ENCODE results near the gene SCARF1. TPM values are rescaled to one million over a fixed set of nuclear protein-coding genes. Genes with fewer than 3 reads are reported as not detected.

SCARF1 gene
- total RNA-seq, 1 experiment from 2014 or later = 0.40 TPM

- no TSS peak for BruUV-seq (replicated peaks)
- no peaks in the 10 kb centered on the region for H3K36me3 Mint-ChIP-seq (ENCODE audit: insufficient read depth, unreplicated experiment)
These were observed 36.9 kb downstream of the SCARF1 start for GRCh38 chr17:1608676-1609075.

GRCh38 chr17:1607971-1608320, 37.6 kb downstream of the SCARF1 start:
- ChIA-PET CTCF (interaction anchor here (0.6 kb wide), 2 partner anchors 32 to 95 kb away, joined by 3 read pairs; no protein-coding TSS in a partner anchor), POLR2A (interaction anchor here (0.6 kb wide), 1 partner anchor 151 kb away, joined by 3 read pairs; no protein-coding TSS in a partner anchor)
- Mint-ChIP-seq H3K27me3 (ENCODE audit: insufficient read depth, unreplicated experiment) (no peaks in the 10 kb centered on the region), H3K4me1 (ENCODE audit: insufficient read depth, unreplicated experiment) (no peaks in the 10 kb centered on the region), H3K4me3 (ENCODE audit: unreplicated experiment) (no peak overlapping the region), H3K27ac (ENCODE audit: low read depth, unreplicated experiment) (no peak overlapping the region), H3K36me3 (ENCODE audit: insufficient read depth, unreplicated experiment) (no peaks in the 10 kb centered on the region), H3K9me3 (ENCODE audit: unreplicated experiment) (no peaks in the 10 kb centered on the region)
- no peak for TF ChIP-seq CTCF (IDR thresholded peaks at IDR 0.05; ENCODE audit: unreplicated experiment)
- no peak for DNase-seq (ENCODE audit: unreplicated experiment)
- intact Hi-C loops (cut with micrococcal nuclease) = no loop called here
- BruUV-seq (replicated peaks) = no TSS peak

More at GRCh38 chr17:1608676-1609075, 36.9 kb downstream of the SCARF1 start:
- H3K4me3 Mint-ChIP-seq (ENCODE audit: unreplicated experiment) = no peak overlapping the region
- CTCF ChIA-PET = interaction anchor here (0.6 kb wide), 1 partner anchor 451 kb away, joined by 3 read pairs; no protein-coding TSS in a partner anchor
- no peaks in the 10 kb centered on the region for H3K4me1 Mint-ChIP-seq (ENCODE audit: insufficient read depth, unreplicated experiment)
- intact Hi-C loops (cut with micrococcal nuclease) = no loop called here
- no peaks in the 10 kb centered on the region for H3K9me3 Mint-ChIP-seq (ENCODE audit: unreplicated experiment)
- H3K27ac Mint-ChIP-seq (ENCODE audit: low read depth, unreplicated experiment) = no peak overlapping the region
- TF ChIP-seq CTCF (IDR thresholded peaks at IDR 0.05; ENCODE audit: unreplicated experiment) = no peak
- no peaks in the 10 kb centered on the region for H3K27me3 Mint-ChIP-seq (ENCODE audit: insufficient read depth, unreplicated experiment)
- DNase-seq (ENCODE audit: unreplicated experiment) = no peak
- POLR2A ChIA-PET = interaction anchor here (0.8 to 1.0 kb wide), 2 partner anchors 10 to 18 kb away, joined by 3 read pairs; no protein-coding TSS in a partner anchor

DNA sequence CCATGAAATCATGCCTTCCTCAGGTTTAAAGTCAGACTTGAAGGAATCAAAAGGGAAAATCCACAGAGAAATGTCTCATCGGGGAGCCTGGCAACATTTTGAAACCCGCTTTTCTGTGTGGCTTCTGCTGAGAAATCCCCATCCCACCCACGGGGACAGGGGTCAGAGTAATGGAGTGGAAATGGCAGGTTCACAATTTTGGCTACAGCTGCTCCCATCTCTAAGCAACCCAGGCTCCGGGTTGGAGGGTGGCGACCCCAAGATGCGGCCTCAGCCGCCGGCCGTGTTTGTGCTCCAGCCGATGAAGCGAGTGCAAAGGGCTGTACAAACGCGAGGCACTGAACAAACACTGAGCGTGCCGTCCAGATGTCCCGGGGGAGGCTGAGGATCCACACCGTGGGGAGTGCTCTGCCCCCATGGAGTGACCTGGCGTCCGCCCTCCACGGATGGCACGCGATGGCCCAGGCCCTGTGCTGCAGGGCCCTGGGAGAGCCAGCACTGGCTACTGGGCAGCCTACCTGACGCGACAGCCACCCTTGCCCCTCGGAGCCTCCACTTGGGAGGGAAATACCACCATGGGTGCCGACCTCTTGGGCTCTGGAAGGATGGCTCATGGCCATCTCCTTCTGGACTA, 39.1 kb downstream of the SCARF1 start:
- Mint-ChIP-seq H3K27me3 (ENCODE audit: insufficient read depth, unreplicated experiment) (no peaks in the 10 kb centered on the region), H3K9me3 (ENCODE audit: unreplicated experiment) (no peaks in the 10 kb centered on the region), H3K4me1 (ENCODE audit: insufficient read depth, unreplicated experiment) (no peaks in the 10 kb centered on the region), H3K36me3 (ENCODE audit: insufficient read depth, unreplicated experiment) (no peaks in the 10 kb centered on the region), H3K27ac (ENCODE audit: low read depth, unreplicated experiment) (no peak overlapping the region), H3K4me3 (ENCODE audit: unreplicated experiment) (no peak overlapping the region)
- no peak for TF ChIP-seq CTCF (IDR thresholded peaks at IDR 0.05; ENCODE audit: unreplicated experiment)
- ChIA-PET CTCF (interaction anchor here (1.0 to 1.1 kb wide), 2 partner anchors 11 to 45 kb away, joined by 3 to 4 read pairs; no protein-coding TSS in a partner anchor), POLR2A (no interaction called here)
- intact Hi-C loops (cut with micrococcal nuclease) = no loop called here
- DNase-seq (ENCODE audit: unreplicated experiment) = no peak
- no TSS peak for BruUV-seq (replicated peaks)

- intact Hi-C loops (cut with micrococcal nuclease) = no loop called here
- Mint-ChIP-seq H3K27me3 (ENCODE audit: insufficient read depth, unreplicated experiment) (no peaks in the 10 kb centered on the region), H3K27ac (ENCODE audit: low read depth, unreplicated experiment) (no peak overlapping the region), H3K36me3 (ENCODE audit: insufficient read depth, unreplicated experiment) (no peaks in the 10 kb centered on the region), H3K4me3 (ENCODE audit: unreplicated experiment) (no peak overlapping the region), H3K4me1 (ENCODE audit: insufficient read depth, unreplicated experiment) (no peaks in the 10 kb centered on the region), H3K9me3 (ENCODE audit: unreplicated experiment) (no peaks in the 10 kb centered on the region)
- ChIA-PET CTCF (interaction anchor here (0.7 kb wide), 1 partner anchor 25 kb away, joined by 3 read pairs; no protein-coding TSS in a partner anchor), POLR2A (no interaction called here)
- DNase-seq (ENCODE audit: unreplicated experiment) = no peak
- no TSS peak for BruUV-seq (replicated peaks)
- TF ChIP-seq CTCF (IDR thresholded peaks at IDR 0.05; ENCODE audit: unreplicated experiment) = no peak
These were observed 39.7 kb downstream of the SCARF1 start for GRCh38 chr17:1605681-1606351.
